ENCODE data around the gene LGALS1. TPM values are rescaled to one million over a fixed set of nuclear protein-coding genes. Genes with fewer than 3 reads are reported as not detected.

Gene LGALS1
- total RNA-seq, 4 donors from 2014 or later = 44.8 to 352 (median 73.5) TPM

- Histone ChIP-seq H3K4me3 (no peak overlapping the region), H3K27ac (peak overlapping the region in 2 of 4 donors; percentile 14 to 30), H3K27me3 (no peaks in the 10 kb centered on the region), H3K36me3 (no peaks in the 10 kb centered on the region), H3K9me3 (no peaks in the 10 kb centered on the region), H3K4me1 (peaks cover 0 to 48% (median 10%) of the 10 kb centered on the region in 4 donors)
- TF ChIP-seq CTCF (IDR thresholded peaks at IDR 0.05) (no peak), POLR2A (IDR thresholded peaks at IDR 0.05) (no peak)
- no peak for DNase-seq
These were observed 5.6 kb downstream of the LGALS1 start for GRCh38 chr22:37681001-37681424.

- H3K36me3 ChIP-seq = no peaks in the 10 kb centered on the region
- TF ChIP-seq POLR2A (IDR thresholded peaks at IDR 0.05) (no peak), CTCF (IDR thresholded peaks at IDR 0.05) (peak; percentile 77 to 96 (median 92))
- DNase-seq = peak; percentile 66 to 91 (median 79)
- peak overlapping the region in 2 of 4 donors; percentile 14 to 30 for H3K27ac ChIP-seq
- no peaks in the 10 kb centered on the region for H3K27me3 ChIP-seq
- H3K4me3 ChIP-seq = no peak overlapping the region
- H3K9me3 ChIP-seq = no peaks in the 10 kb centered on the region
- H3K4me1 ChIP-seq = peaks cover 0 to 44% (median 8%) of the 10 kb centered on the region in 4 donors
These were observed 6.2 kb downstream of the LGALS1 start for GRCh38 chr22:37681556-37682049.

- TF ChIP-seq POLR2A (IDR thresholded peaks at IDR 0.05) (peak; percentile 36 to 75), CTCF (IDR thresholded peaks at IDR 0.05) (peak in 1 of 6 experiments; percentile 5)
These were observed 9.6 kb downstream of the LGALS1 start for GRCh38 chr22:37684803-37685615.

GRCh38 chr22:37686002-37686982, 10.9 kb downstream of the LGALS1 start, which contains the start of gene NOL12:
TSS of gene NOL12 (plus strand) at chr22:37686343. CDS start at chr22:37686393, 50 bp downstream.
- peak; percentile 67 to 91 (median 87) for DNase-seq
- peak within 1 kb of the TSS; percentile 79 to 90 (median 86) for H3K27ac ChIP-seq
- H3K9me3 ChIP-seq = no peaks in the 10 kb centered on the region
- TF ChIP-seq POLR2A (IDR thresholded peaks at IDR 0.05) (peak in 1 of 2 donors; percentile 81), CTCF (IDR thresholded peaks at IDR 0.05) (no peak)
- peaks cover 7 to 47% (median 16%) of the 10 kb centered on the region in 4 donors for H3K4me1 ChIP-seq
- peak within 1 kb of the TSS; percentile 74 to 95 (median 81) for H3K4me3 ChIP-seq
- H3K27me3 ChIP-seq = no peaks in the 10 kb centered on the region
- peaks cover 0 to 30% (median 0%) of the 10 kb centered on the region in 3 donors for H3K36me3 ChIP-seq

More at GRCh38 chr22:37684803-37685615, 9.6 kb downstream of the LGALS1 start:
- peak overlapping the region; percentile 79 to 90 (median 86) for H3K27ac ChIP-seq
- no peaks in the 10 kb centered on the region for H3K27me3 ChIP-seq
- H3K36me3 ChIP-seq = peaks cover 0 to 17% (median 0%) of the 10 kb centered on the region in 3 donors
- peaks cover 7 to 54% (median 17%) of the 10 kb centered on the region in 4 donors for H3K4me1 ChIP-seq
- no peaks in the 10 kb centered on the region for H3K9me3 ChIP-seq
- no peak overlapping the region for H3K4me3 ChIP-seq
- peak in 2 of 3 donors; percentile 74 to 85 for DNase-seq

GRCh38 chr22:37690407-37690806, 15.0 kb downstream of the LGALS1 start:
- Histone ChIP-seq H3K9me3 (no peaks in the 10 kb centered on the region), H3K27ac (no peak overlapping the region), H3K4me1 (peaks cover 7 to 35% (median 12%) of the 10 kb centered on the region in 4 donors), H3K27me3 (no peaks in the 10 kb centered on the region), H3K4me3 (no peak overlapping the region), H3K36me3 (peaks cover 0 to 65% (median 0%) of the 10 kb centered on the region in 3 donors)
- no peak for DNase-seq
- no peak for TF ChIP-seq POLR2A (IDR thresholded peaks at IDR 0.05)
- no peak for TF ChIP-seq CTCF (IDR thresholded peaks at IDR 0.05)

Measured in Peyer's patch (tissue), 4 donors.